H9 (cell line): ENCODE results near the gene RIPK4. TPM values are rescaled to one million over a fixed set of nuclear protein-coding genes. Genes with fewer than 3 reads are reported as not detected.

Experiments
- DNase-seq: peaks from one replicate; pipeline ENCODE4 v3.0.0-alpha.2; 2017
- H2AFZ ChIP-seq: one replicate; pipeline ENCODE4 v1.6.1; 2013; ENCODE audit warnings: mild to moderate bottlenecking, low read length, control low read depth, moderate library complexity
- H2AK5ac ChIP-seq: 2 replicates; pipeline ENCODE4 v1.6.1; 2013; ENCODE audit warnings: low read length, control low read depth, mixed read lengths; ENCODE audit not compliant: insufficient read length
- H2BK120ac ChIP-seq: one replicate; pipeline ENCODE4 v1.6.1; 2013; ENCODE audit warnings: low read depth, mild to moderate bottlenecking, low read length, control low read depth, inconsistent platforms; ENCODE audit not compliant: poor library complexity, severe bottlenecking
- H2BK12ac ChIP-seq: 2 replicates; pipeline ENCODE4 v1.6.1; 2013; ENCODE audit warnings: low read length, control low read depth, mixed read lengths, low read depth; ENCODE audit not compliant: insufficient read length
- H2BK15ac ChIP-seq: 2 replicates; pipeline ENCODE4 v1.6.1; 2013; ENCODE audit warnings: low read depth, low read length, control low read depth
- H2BK20ac ChIP-seq: one replicate; pipeline ENCODE4 v1.6.1; 2013; ENCODE audit warnings: low read depth, mild to moderate bottlenecking, low read length, control low read depth, inconsistent platforms; ENCODE audit not compliant: poor library complexity, severe bottlenecking
- H2BK5ac ChIP-seq: 2 replicates; pipeline ENCODE4 v1.6.1; 2013; ENCODE audit warnings: low read length, control low read depth, mixed read lengths; ENCODE audit not compliant: insufficient read length
- H3K14ac ChIP-seq: 2 replicates; pipeline ENCODE4 v1.6.1; 2013; ENCODE audit warnings: low read length, control low read depth; ENCODE audit not compliant: insufficient read depth
- H3K18ac ChIP-seq: 2 replicates; pipeline ENCODE4 v1.6.1; 2013; ENCODE audit warnings: low read depth, mild to moderate bottlenecking, mixed read lengths, low read length, control low read depth; ENCODE audit not compliant: insufficient read length
- H3K23ac ChIP-seq: 2 replicates; pipeline ENCODE4 v1.6.1; 2013; ENCODE audit warnings: low read length, control low read depth, mixed read lengths, low read depth; ENCODE audit not compliant: insufficient read length
- H3K23me2 ChIP-seq: 2 replicates; pipeline ENCODE4 v1.6.1; 2013; ENCODE audit warnings: low read depth, mild to moderate bottlenecking, mixed read lengths, low read length, control low read depth; ENCODE audit not compliant: insufficient read length, poor library complexity, severe bottlenecking
- H3K27ac ChIP-seq: 2 replicates; pipeline ENCODE4 v1.5.1; 2013; ENCODE audit warnings: low read length, control low read depth, mixed read lengths, low read depth; ENCODE audit not compliant: insufficient read length
- H3K27me3 ChIP-seq: 2 replicates; pipeline ENCODE4 v1.6.1; 2013; ENCODE audit warnings: low read length, control low read depth, inconsistent platforms; ENCODE audit not compliant: insufficient read depth
- H3K4ac ChIP-seq: 2 replicates; pipeline ENCODE4 v1.6.1; 2013; ENCODE audit warnings: low read depth, mild to moderate bottlenecking, control low read depth, inconsistent platforms, low read length, moderate library complexity
- H3K4me1 ChIP-seq: 2 replicates; pipeline ENCODE4 v1.6.1; 2013; ENCODE audit warnings: low read length, control low read depth, inconsistent platforms; ENCODE audit not compliant: insufficient read depth
- H3K4me2 ChIP-seq: 2 replicates; pipeline ENCODE4 v1.6.1; 2013; ENCODE audit warnings: low read length, control low read depth, mixed read lengths; ENCODE audit not compliant: insufficient read length, insufficient read depth
- H3K56ac ChIP-seq: 2 replicates; pipeline ENCODE4 v1.6.1; 2013; ENCODE audit warnings: low read depth, mild to moderate bottlenecking, mixed read lengths, low read length, control low read depth; ENCODE audit not compliant: insufficient read length
- H3K79me1 ChIP-seq: 2 replicates; pipeline ENCODE4 v1.6.1; 2013; ENCODE audit warnings: low read depth, mild to moderate bottlenecking, moderate library complexity, low read length, control low read depth, inconsistent platforms; ENCODE audit not compliant: insufficient read depth, poor library complexity, severe bottlenecking
- H3K79me2 ChIP-seq: 2 replicates; pipeline ENCODE4 v1.6.1; 2013; ENCODE audit warnings: low read length, control low read depth, inconsistent platforms; ENCODE audit not compliant: insufficient read depth
- H3K9ac ChIP-seq: 2 replicates; pipeline ENCODE4 v1.6.1; 2013; ENCODE audit warnings: low read length, control low read depth, mixed read lengths; ENCODE audit not compliant: insufficient read length; ENCODE audit errors: extremely low read depth
- H3K9me3 ChIP-seq: one replicate; pipeline ENCODE4 v1.6.1; 2013; ENCODE audit warnings: low read depth, low read length, inconsistent platforms; ENCODE audit not compliant: control insufficient read depth
- H3T11ph ChIP-seq: one replicate; pipeline ENCODE4 v1.6.1; 2013; ENCODE audit warnings: mild to moderate bottlenecking, low read length, control low read depth, inconsistent platforms
- H4K20me1 ChIP-seq: one replicate; pipeline ENCODE4 v1.6.1; 2013; ENCODE audit not compliant: control insufficient read depth, insufficient read length, insufficient read depth
- H4K5ac ChIP-seq: 2 replicates; pipeline ENCODE4 v1.6.1; 2013; ENCODE audit warnings: low read depth, mild to moderate bottlenecking, mixed read lengths, low read length, control low read depth; ENCODE audit not compliant: insufficient read length
- H4K8ac ChIP-seq: replicated peaks from 2 replicates; pipeline ENCODE4 v1.6.1; 2013; ENCODE audit warnings: low read length, control low read depth, mixed read lengths, low read depth; ENCODE audit not compliant: insufficient read length
- H4K91ac ChIP-seq: 2 replicates; pipeline ENCODE4 v1.6.1; 2013; ENCODE audit warnings: low read depth, mild to moderate bottlenecking, moderate library complexity, mixed read lengths, low read length, control low read depth; ENCODE audit not compliant: insufficient read length
- H3K27ac Mint-ChIP-seq, 3 experiments: 2 replicates in 2 of 3; 3 replicates in 1 of 3; pipeline ENCODE4 v1.8.0; 2020 to 2021; ENCODE audit warnings: mixed read lengths in 3 of 3, mild to moderate bottlenecking in 1 of 3, moderate library complexity in 1 of 3
- H3K27me3 Mint-ChIP-seq: 2 replicates; pipeline ENCODE4 v1.8.0; 2021; ENCODE audit warnings: low read depth, mild to moderate bottlenecking, moderate library complexity, mixed read lengths
- H3K36me3 Mint-ChIP-seq, 3 experiments: 2 replicates in 2 of 3; 3 replicates in 1 of 3; pipeline ENCODE4 v1.8.0; 2020 to 2021; ENCODE audit warnings: low read depth in 3 of 3, mixed read lengths in 3 of 3; ENCODE audit not compliant: insufficient read depth in 1 of 3
- H3K4me1 Mint-ChIP-seq, 2 experiments: 2 replicates each; pipeline ENCODE4 v1.8.0; 2020; ENCODE audit warnings: mixed read lengths in 2 of 2
- H3K4me3 Mint-ChIP-seq, 2 experiments: 2 replicates in 1 of 2; 3 replicates in 1 of 2; pipeline ENCODE4 v1.8.0; 2020 to 2021; ENCODE audit warnings: mild to moderate bottlenecking in 2 of 2, mixed read lengths in 2 of 2, moderate library complexity in 1 of 2
- H3K9me3 Mint-ChIP-seq, 2 experiments: 2 replicates in 1 of 2; 3 replicates in 1 of 2; pipeline ENCODE4 v1.8.0; 2020; ENCODE audit warnings: mild to moderate bottlenecking in 2 of 2, mixed read lengths in 2 of 2, moderate library complexity in 1 of 2
- WGBS: extraction: QIAGEN DNeasy Blood & Tissue Kit; methylation state at CpG from one replicate; pipeline ENCODE4 v1.1.7; 2013; ENCODE audit warnings: missing lambda C conversion rate, low lambda C conversion rate, mixed read lengths; ENCODE audit not compliant: insufficient read length; ENCODE audit errors: extremely low coverage; 5-methylcytosine and 5-hydroxymethylcytosine counted together
- total RNA-seq: library from RNA; stranded (reverse); gene quantifications from 2 replicates; pipeline ENCODE4 v1.2.1, GENCODE V29; 2021
- TF ChIP-seq, protein P1 (sequence below): fragments of 200-600 bp; sonication (generic); conservative IDR thresholded peaks from 3 replicates; pipeline ENCODE4 v1.8.0; 2021; ENCODE audit warnings: antibody characterized with exemption, mild to moderate bottlenecking

RIPK4 gene
- total RNA-seq, 1 experiment from 2014 or later: 2.9 TPM

GRCh38 chr21:41722052-41723018 is 44.5 kb downstream of the RIPK4 start:
- H3T11ph ChIP-seq: no peak overlapping the region
- no peak for DNase-seq
- no peak overlapping the region for H3K14ac ChIP-seq
- H4K20me1 ChIP-seq: peaks cover 2% of the 10 kb centered on the region
- Mint-ChIP-seq H3K27me3 (peaks cover 4% of the 10 kb centered on the region), H3K4me3 (no peak overlapping the region; a peak in 1 of 5 replicates), H3K27ac (peak overlapping the region in 1 of 3 experiments; percentile 14; a peak in 2 of 7 replicates), H3K36me3 (no peaks in the 10 kb centered on the region), H3K9me3 (peaks cover 0 to 3% of the 10 kb centered on the region in 2 experiments; a peak in 2 of 5 replicates), H3K4me1 (peaks cover 14 to 34% of the 10 kb centered on the region in 2 experiments)
- no peak overlapping the region for H2AK5ac ChIP-seq
- no peak overlapping the region for H2BK12ac ChIP-seq
- H2AFZ ChIP-seq: no peak overlapping the region
- H3K9ac ChIP-seq: no peak overlapping the region
- no peak overlapping the region for H4K5ac ChIP-seq
- no peak overlapping the region for H3K4ac ChIP-seq
- H3K18ac ChIP-seq: no peak overlapping the region
- H3K9me3 ChIP-seq: no peaks in the 10 kb centered on the region
- no peak overlapping the region for H3K23ac ChIP-seq
- no peaks in the 10 kb centered on the region for H3K4me1 ChIP-seq
- H2BK20ac ChIP-seq: no peak overlapping the region
- H3K23me2 ChIP-seq: no peaks in the 10 kb centered on the region
- H3K4me2 ChIP-seq: no peak overlapping the region
- no peak overlapping the region for H3K56ac ChIP-seq
- H2BK5ac ChIP-seq: no peak overlapping the region
- H4K91ac ChIP-seq: no peak overlapping the region
- peaks cover 15% of the 10 kb centered on the region for H3K27me3 ChIP-seq
- H3K27ac ChIP-seq: no peak overlapping the region
- TF ChIP-seq, protein P1, sequence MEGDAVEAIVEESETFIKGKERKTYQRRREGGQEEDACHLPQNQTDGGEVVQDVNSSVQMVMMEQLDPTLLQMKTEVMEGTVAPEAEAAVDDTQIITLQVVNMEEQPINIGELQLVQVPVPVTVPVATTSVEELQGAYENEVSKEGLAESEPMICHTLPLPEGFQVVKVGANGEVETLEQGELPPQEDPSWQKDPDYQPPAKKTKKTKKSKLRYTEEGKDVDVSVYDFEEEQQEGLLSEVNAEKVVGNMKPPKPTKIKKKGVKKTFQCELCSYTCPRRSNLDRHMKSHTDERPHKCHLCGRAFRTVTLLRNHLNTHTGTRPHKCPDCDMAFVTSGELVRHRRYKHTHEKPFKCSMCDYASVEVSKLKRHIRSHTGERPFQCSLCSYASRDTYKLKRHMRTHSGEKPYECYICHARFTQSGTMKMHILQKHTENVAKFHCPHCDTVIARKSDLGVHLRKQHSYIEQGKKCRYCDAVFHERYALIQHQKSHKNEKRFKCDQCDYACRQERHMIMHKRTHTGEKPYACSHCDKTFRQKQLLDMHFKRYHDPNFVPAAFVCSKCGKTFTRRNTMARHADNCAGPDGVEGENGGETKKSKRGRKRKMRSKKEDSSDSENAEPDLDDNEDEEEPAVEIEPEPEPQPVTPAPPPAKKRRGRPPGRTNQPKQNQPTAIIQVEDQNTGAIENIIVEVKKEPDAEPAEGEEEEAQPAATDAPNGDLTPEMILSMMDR: no peak
- WGBS: no CpG with 5 or more reads among the region's 20 CpGs
- H3K79me1 ChIP-seq: no peaks in the 10 kb centered on the region
- no peak overlapping the region for H2BK120ac ChIP-seq
- no peak overlapping the region for H4K8ac ChIP-seq
- H3K79me2 ChIP-seq: no peaks in the 10 kb centered on the region
- H2BK15ac ChIP-seq: no peak overlapping the region
